GM19395 (cell line): Measurements from ENCODE around the gene NIPBL.
"Not testable (repeated sequence)": the region's sequence is repeated elsewhere in the genome, so short reads cannot be mapped to it uniquely, and the experiment has no call there.

Source experiments
- ATAC-seq: cut with Tn5 transposase; IDR thresholded peaks from one replicate; pipeline ENCODE4 v1.9.1; 2021; ENCODE audit warnings: mild to moderate bottlenecking, moderate library complexity; ENCODE audit not compliant: unreplicated experiment

Gene NIPBL

GRCh38 chr5:36878392-36879082 is 2.0 kb downstream of the NIPBL start:
- no peak for ATAC-seq

- no peak for ATAC-seq
Measured at GRCh38 chr5:36879274-36880033, 2.9 kb downstream of the NIPBL start.

- ATAC-seq = no peak
Measured at GRCh38 chr5:36880761-36881160, 4.2 kb downstream of the NIPBL start.

- no peak for ATAC-seq
Measured at GRCh38 chr5:36881304-36881703, 4.7 kb downstream of the NIPBL start.

GRCh38 chr5:36881807-36882206 is 5.2 kb downstream of the NIPBL start:
- peak; percentile 5 for ATAC-seq

DNA sequence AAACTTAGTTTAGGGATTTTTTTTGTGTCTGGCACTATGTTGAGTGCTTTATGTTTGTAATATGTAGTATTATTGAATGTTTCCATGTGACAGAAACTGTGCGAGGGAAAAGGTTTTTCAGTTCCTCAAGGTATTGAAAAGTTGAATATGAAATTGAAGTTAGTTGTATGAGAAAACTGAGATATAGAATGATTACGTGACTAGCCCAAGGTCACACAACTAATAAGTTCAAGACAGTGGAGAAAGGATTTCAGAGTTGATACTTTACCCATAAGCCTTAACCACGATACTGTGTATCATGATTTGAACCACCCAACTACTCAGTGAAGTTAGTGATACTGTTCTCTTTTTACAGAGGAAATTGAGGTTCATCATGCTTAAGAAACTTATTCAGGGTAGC is 5.7 kb downstream of the NIPBL start:
- peak; percentile 57 for ATAC-seq

- peak; percentile 44 for ATAC-seq
Measured at GRCh38 chr5:36883894-36884462, 7.4 kb downstream of the NIPBL start.

DNA sequence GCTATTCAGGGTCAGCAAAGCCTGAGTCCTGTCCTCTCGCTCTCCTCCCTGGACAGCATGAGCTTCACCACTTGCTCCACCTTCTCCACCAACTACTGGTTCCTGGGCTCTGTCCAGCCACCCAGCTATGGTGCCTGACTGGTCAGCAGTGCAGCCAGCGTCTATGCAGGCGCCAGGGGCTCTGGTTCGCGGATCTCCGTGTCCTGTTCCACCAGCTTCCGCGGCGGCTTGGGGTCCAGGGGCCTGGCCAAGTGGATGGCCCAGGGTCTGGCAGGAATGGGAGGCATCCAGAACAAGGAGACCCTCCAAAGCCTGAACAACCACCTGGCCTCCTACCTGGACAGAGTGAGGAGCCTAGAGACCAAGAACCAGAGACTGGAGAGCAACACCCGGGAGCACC is 8.6 kb downstream of the NIPBL start:
- ATAC-seq = no peak

- ATAC-seq = no peak
Measured at GRCh38 chr5:36885566-36886485, 9.3 kb downstream of the NIPBL start.

GRCh38 chr5:36886791-36887190 is 10.2 kb downstream of the NIPBL start:
- no peak for ATAC-seq

DNA sequence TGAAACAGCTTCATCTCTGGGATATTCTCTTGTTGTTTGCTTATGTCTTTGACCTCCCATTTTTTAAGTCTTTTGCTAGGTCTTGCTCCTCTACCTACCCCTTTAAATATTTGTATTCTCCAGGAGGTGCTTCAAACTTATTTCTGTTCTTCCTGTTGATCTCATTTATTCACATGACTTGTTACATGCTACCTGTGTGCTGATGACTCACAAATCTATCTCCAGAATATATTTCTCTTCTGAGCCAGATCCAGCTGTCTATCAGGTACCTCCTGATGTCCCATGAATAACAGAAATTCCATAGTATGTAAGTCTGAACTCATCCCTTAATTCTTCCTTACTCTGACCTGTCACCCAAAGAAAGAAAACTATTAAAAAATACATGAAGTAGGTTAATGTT is 11.0 kb downstream of the NIPBL start:
- ATAC-seq = no peak

DNA sequence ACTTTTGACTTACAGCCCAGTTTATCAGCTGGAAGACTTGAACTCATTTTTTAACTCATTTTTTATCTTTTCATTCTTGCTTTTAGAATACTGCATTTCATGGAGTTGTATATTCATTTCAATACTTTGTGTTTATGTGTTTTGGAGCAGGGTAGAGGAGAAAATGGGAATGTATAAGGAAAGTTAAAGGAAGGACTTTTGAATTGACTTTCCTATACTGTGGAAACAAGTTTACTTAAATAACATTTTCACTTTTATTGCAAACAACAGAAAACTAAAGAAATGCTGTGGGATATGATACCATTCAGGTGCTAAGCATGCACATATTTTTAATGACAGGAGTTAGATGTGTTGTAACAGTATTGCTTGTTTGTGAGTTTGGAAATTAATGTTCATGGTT is 11.7 kb downstream of the NIPBL start:
- no peak for ATAC-seq

DNA sequence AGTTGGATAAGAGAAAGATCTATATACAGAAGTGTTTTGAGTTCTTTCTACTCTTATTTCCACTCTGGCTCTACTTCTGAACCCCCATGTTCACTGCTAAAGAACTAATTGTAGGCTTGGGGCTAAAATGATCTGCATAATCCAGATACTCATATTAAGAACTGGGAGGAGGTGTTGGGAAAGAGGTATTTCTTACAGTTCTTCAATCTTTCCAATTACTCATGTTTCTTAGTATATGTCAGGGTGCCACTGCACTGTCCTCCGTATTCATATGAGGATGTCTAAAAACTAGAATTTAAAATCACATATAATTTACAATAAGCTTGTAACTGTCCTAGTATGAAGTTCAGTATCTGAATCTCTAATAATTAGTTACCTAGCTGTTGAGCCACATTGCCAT is 12.7 kb downstream of the NIPBL start:
- no peak for ATAC-seq

DNA sequence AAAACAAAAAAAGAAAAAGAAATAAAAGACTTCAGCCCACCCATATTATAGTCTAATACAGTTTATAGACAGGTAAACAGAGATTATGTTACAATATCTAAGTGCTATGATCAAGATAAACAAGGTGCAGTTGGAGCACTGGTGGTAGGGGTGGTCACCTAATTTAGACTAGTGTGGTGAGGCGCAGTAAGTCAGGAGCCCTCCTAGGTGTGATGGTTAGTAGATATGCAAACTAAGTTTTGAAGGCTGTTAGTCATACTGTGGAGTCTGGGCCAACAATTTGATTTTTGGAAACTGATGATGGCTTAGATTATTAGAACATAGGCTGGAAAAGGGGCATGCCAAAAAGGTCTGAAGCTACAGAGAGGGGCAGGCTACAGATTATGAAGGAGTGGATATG is 14.7 kb downstream of the NIPBL start:
- ATAC-seq = no peak

- not testable (repeated sequence) for ATAC-seq
Measured at GRCh38 chr5:36892085-36892830, 15.7 kb downstream of the NIPBL start.

DNA sequence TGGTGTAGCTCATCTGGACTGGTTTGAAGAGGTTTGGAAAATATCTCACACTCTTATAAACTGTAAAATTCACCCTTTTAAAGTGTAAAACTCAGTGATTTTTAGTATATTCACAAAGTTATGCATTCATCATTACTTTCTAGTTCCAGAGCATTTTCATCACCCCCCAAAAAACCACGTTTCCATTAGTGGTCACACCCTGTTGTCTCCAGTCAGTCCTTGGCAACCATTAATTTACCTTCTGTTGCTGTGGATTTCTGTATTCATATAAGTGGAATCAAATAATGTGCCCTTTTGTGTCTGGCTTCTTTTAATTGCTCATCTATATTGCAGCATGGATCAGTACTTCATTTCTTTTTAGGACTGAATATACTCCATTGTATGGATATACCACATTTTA is 18.4 kb downstream of the NIPBL start:
- no peak for ATAC-seq

- no peak for ATAC-seq
Measured at GRCh38 chr5:36896476-36896875, 19.9 kb downstream of the NIPBL start.

- no peak for ATAC-seq
Measured at GRCh38 chr5:36897616-36898015, 21.0 kb downstream of the NIPBL start.

GRCh38 chr5:36899860-36900259 is 23.3 kb downstream of the NIPBL start:
- ATAC-seq = no peak

DNA sequence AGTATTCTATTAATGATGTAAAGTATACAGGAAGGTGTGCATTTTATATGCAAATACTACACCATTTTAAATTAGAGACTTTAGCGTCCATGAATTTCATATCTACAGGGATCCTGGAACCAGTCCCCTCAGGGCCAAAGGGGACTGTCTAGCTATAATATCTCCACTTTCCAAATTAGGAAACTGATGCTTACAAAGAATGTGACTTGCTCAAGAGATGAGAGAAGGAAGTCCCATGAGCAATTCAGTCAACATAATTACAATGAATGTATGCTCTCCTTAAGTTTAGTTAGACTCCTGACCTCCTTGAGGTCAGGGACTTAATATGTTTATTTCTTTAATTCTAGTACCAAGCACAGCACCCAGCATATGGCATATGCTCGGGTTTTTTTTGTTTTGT is 23.7 kb downstream of the NIPBL start:
- no peak for ATAC-seq
